ENCODE results near the gene RPS19BP1. TPM values are rescaled to one million over a fixed set of nuclear protein-coding genes. Genes with fewer than 3 reads are reported as not detected.

The RPS19BP1 gene
- total RNA-seq, 2 experiments from 2014 or later: 65.8 to 69.7 TPM

DNA sequence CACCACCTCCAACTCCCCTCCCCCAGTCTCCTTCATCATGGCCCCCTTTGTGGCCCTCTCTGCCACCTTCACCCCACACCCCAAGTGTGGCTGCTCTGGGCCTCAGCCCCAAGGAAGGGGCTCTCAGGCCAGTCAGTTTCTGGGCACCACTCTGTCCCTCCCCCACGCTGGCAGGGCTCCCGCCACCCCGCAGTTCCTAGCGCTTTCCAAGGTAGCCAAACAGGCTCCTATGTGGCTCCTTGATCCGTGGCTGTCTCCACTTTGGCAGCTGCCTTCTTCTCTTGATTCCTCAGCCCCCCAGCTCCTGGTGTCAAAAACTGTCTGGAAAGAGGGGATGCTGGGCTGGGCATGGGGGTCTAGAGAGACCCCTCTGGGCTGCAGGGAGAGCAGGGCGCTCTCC, 27.6 kb upstream of the RPS19BP1 start:
- H3K36me3 ChIP-seq (ENCODE audit: insufficient read depth, low read length): no peaks in the 10 kb centered on the region
- H3K4me1 ChIP-seq (ENCODE audit: insufficient read depth, low read length): peaks cover 15% of the 10 kb centered on the region
- intact Hi-C loops (cut with DNase I, micrococcal nuclease): no loop called here
- POLR2A ChIA-PET: no interaction called here
- TF ChIP-seq, protein P1, sequence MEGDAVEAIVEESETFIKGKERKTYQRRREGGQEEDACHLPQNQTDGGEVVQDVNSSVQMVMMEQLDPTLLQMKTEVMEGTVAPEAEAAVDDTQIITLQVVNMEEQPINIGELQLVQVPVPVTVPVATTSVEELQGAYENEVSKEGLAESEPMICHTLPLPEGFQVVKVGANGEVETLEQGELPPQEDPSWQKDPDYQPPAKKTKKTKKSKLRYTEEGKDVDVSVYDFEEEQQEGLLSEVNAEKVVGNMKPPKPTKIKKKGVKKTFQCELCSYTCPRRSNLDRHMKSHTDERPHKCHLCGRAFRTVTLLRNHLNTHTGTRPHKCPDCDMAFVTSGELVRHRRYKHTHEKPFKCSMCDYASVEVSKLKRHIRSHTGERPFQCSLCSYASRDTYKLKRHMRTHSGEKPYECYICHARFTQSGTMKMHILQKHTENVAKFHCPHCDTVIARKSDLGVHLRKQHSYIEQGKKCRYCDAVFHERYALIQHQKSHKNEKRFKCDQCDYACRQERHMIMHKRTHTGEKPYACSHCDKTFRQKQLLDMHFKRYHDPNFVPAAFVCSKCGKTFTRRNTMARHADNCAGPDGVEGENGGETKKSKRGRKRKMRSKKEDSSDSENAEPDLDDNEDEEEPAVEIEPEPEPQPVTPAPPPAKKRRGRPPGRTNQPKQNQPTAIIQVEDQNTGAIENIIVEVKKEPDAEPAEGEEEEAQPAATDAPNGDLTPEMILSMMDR (IDR thresholded peaks at IDR 0.05): no peak
- H3K4me1 Mint-ChIP-seq (ENCODE audit: low read depth): no peaks in the 10 kb centered on the region
- H3K36me3 Mint-ChIP-seq (ENCODE audit: low read depth): no peaks in the 10 kb centered on the region
- CTCF ChIA-PET: interaction anchor here (1.2 kb wide), 1 partner anchor 465 kb away, joined by 3 read pairs; no protein-coding TSS in a partner anchor
- peaks cover 18% of the 10 kb centered on the region for H3K27me3 Mint-ChIP-seq
- ATAC-seq (ENCODE audit: poor library complexity) (no peak), DNase-seq (no peak)
- no peak overlapping the region for H3K4me3 Mint-ChIP-seq
- H3K27ac Mint-ChIP-seq: no peak overlapping the region
- H3K9me3 ChIP-seq (ENCODE audit: control insufficient read depth in 1 of 2, insufficient read depth in 1 of 2, low read length in 2 of 2): peaks cover 0 to 7% of the 10 kb centered on the region in 2 experiments
- no peak overlapping the region for H3K27ac ChIP-seq (ENCODE audit: low read depth in 1 of 2, low read length in 2 of 2)
- no peaks in the 10 kb centered on the region for H3K9me3 Mint-ChIP-seq
- peaks cover 29 to 38% of the 10 kb centered on the region in 2 experiments for H3K27me3 ChIP-seq (ENCODE audit: control insufficient read depth in 1 of 2, insufficient read depth in 2 of 2, low read length in 2 of 2)
- H3K4me3 ChIP-seq (ENCODE audit: low read length): no peak overlapping the region

DNA sequence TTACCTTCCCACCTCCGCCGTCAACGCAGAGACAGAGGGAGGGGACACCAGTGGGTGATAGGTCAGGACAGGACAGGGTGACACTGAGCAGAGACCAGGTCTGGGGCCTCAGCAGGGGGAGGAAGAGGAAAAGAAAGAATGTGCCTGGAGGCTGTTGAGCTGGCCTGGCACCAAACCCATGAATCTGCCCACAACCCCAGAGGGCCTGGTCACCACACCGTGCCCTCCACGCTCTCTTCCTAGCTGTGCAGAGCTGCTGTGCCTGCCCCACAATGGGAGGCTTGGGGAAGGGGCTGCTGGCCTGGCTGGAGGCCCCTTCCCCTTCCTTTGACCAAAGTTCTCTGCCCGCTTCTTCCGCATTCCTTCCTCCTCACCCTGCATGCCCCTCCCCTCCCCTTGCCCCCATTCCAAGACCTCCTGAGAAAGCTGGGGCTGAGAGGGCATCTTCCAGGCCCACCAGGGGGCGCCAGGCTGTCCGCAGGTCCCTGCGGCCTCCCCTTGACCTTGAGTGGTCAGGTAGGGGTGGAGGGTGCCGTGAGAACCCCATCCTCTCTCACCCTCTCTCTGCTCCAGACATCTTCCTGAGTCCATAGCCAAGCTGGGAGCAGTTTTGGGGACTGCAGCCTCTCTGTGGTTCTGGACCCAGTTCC, 27.0 kb upstream of the RPS19BP1 start:
- ATAC-seq (ENCODE audit: poor library complexity): no peak
- no peaks in the 10 kb centered on the region for H3K36me3 ChIP-seq (ENCODE audit: insufficient read depth, low read length)
- no peak overlapping the region for H3K27ac ChIP-seq (ENCODE audit: low read depth in 1 of 2, low read length in 2 of 2)
- Mint-ChIP-seq H3K27ac (no peak overlapping the region), H3K9me3 (no peaks in the 10 kb centered on the region), H3K4me1 (ENCODE audit: low read depth) (no peaks in the 10 kb centered on the region), H3K36me3 (ENCODE audit: low read depth) (no peaks in the 10 kb centered on the region), H3K27me3 (peaks cover 19% of the 10 kb centered on the region), H3K4me3 (no peak overlapping the region)
- peaks cover 29 to 38% of the 10 kb centered on the region in 2 experiments for H3K27me3 ChIP-seq (ENCODE audit: control insufficient read depth in 1 of 2, insufficient read depth in 2 of 2, low read length in 2 of 2)
- peaks cover 15% of the 10 kb centered on the region for H3K4me1 ChIP-seq (ENCODE audit: insufficient read depth, low read length)
- H3K9me3 ChIP-seq (ENCODE audit: control insufficient read depth in 1 of 2, insufficient read depth in 1 of 2, low read length in 2 of 2): peaks cover 0 to 7% of the 10 kb centered on the region in 2 experiments
- TF ChIP-seq, protein P1 (IDR thresholded peaks at IDR 0.05): no peak
- ChIA-PET CTCF (interaction anchor here (0.6 to 1.2 kb wide), 2 partner anchors 465 to 838 kb away, joined by 3 to 5 read pairs; no protein-coding TSS in a partner anchor), POLR2A (no interaction called here)
- peak in 1 of 14 experiments; percentile 24 for DNase-seq
- H3K4me3 ChIP-seq (ENCODE audit: low read length): no peak overlapping the region
- intact Hi-C loops (cut with DNase I, micrococcal nuclease): loop anchor here (2.0 to 5.0 kb wide), 2 partner anchors 381 to 383 kb away; no protein-coding TSS in a partner anchor

DNA sequence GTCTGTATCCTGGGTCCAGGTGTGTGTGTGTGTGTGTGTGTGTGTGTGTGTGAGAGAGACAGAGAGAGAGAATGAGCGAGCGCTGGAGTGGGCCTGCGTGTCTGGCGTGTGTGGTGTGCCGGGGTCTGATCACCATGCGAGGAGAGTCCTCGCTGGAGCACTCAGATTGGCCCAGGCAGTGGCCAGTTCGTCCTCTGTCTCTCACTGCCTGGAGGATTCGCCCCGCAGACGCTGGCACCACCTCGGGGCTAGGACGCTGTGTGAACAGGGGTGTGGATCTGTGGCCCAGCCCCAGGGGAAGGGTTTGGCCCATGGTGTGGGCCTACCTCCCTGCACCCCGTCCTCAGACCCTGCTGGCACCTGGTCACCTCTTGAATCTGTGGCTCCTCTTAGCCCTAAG, 26.4 kb upstream of the RPS19BP1 start:
- H3K4me3 Mint-ChIP-seq: no peak overlapping the region
- H3K27me3 ChIP-seq (ENCODE audit: control insufficient read depth in 1 of 2, insufficient read depth in 2 of 2, low read length in 2 of 2): peaks cover 29 to 38% of the 10 kb centered on the region in 2 experiments
- no peaks in the 10 kb centered on the region for H3K9me3 Mint-ChIP-seq
- no peak for ATAC-seq (ENCODE audit: poor library complexity)
- intact Hi-C loops (cut with DNase I, micrococcal nuclease): loop anchor here (2.0 to 5.0 kb wide), 2 partner anchors 382 to 383 kb away; no protein-coding TSS in a partner anchor
- H3K27me3 Mint-ChIP-seq: peaks cover 25% of the 10 kb centered on the region
- TF ChIP-seq, protein P1 (IDR thresholded peaks at IDR 0.05): no peak
- peaks cover 15% of the 10 kb centered on the region for H3K4me1 ChIP-seq (ENCODE audit: insufficient read depth, low read length)
- peaks cover 0 to 7% of the 10 kb centered on the region in 2 experiments for H3K9me3 ChIP-seq (ENCODE audit: control insufficient read depth in 1 of 2, insufficient read depth in 1 of 2, low read length in 2 of 2)
- CTCF ChIA-PET: no interaction called here
- H3K27ac ChIP-seq (ENCODE audit: low read depth in 1 of 2, low read length in 2 of 2): no peak overlapping the region
- H3K4me3 ChIP-seq (ENCODE audit: low read length): no peak overlapping the region
- H3K36me3 ChIP-seq (ENCODE audit: insufficient read depth, low read length): no peaks in the 10 kb centered on the region
- no peak for DNase-seq
- no peaks in the 10 kb centered on the region for H3K4me1 Mint-ChIP-seq (ENCODE audit: low read depth)
- no peaks in the 10 kb centered on the region for H3K36me3 Mint-ChIP-seq (ENCODE audit: low read depth)
- H3K27ac Mint-ChIP-seq: no peak overlapping the region
- POLR2A ChIA-PET: no interaction called here

Data from CD4-positive, alpha-beta T cell (primary cell).